ENCODE data around the gene RNU6-9.
"Not testable (repeated sequence)": the region's sequence is repeated elsewhere in the genome, so short reads cannot be mapped to it uniquely, and the experiment has no call there.

The RNU6-9 gene

GRCh38 chr19:878751-879561, 14.3 kb upstream of the RNU6-9 start:
- DNase-seq (ENCODE audit: low read depth): not testable (repeated sequence)

- no peak for DNase-seq (ENCODE audit: low read depth)
Observed at GRCh38 chr19:879711-880438, 13.4 kb upstream of the RNU6-9 start.

- DNase-seq (ENCODE audit: low read depth): no peak
Observed at GRCh38 chr19:881385-882071, 11.8 kb upstream of the RNU6-9 start.

GRCh38 chr19:882871-883497, 10.3 kb upstream of the RNU6-9 start:
- no peak for DNase-seq (ENCODE audit: low read depth)

GRCh38 chr19:883661-884211, 9.5 kb upstream of the RNU6-9 start:
- no peak for DNase-seq (ENCODE audit: low read depth)

GRCh38 chr19:884420-885211, 8.7 kb upstream of the RNU6-9 start:
- no peak for DNase-seq (ENCODE audit: low read depth)

GRCh38 chr19:885536-886224, 7.6 kb upstream of the RNU6-9 start:
- DNase-seq (ENCODE audit: low read depth): no peak

GRCh38 chr19:887072-887471, 6.2 kb upstream of the RNU6-9 start:
- no peak for DNase-seq (ENCODE audit: low read depth)

GRCh38 chr19:887599-887998, 5.7 kb upstream of the RNU6-9 start:
- DNase-seq (ENCODE audit: low read depth): no peak

- DNase-seq (ENCODE audit: low read depth): no peak
Observed at GRCh38 chr19:888581-889385, 4.5 kb upstream of the RNU6-9 start.

GRCh38 chr19:889662-890295, 3.5 kb upstream of the RNU6-9 start:
- DNase-seq (ENCODE audit: low read depth): no peak

GRCh38 chr19:890831-891230, 2.5 kb upstream of the RNU6-9 start:
- no peak for DNase-seq (ENCODE audit: low read depth)

GRCh38 chr19:891421-892200, 1.7 kb upstream of the RNU6-9 start:
- DNase-seq (ENCODE audit: low read depth): not testable (repeated sequence)

GRCh38 chr19:892243-892893, 916 bp upstream of the RNU6-9 start:
- DNase-seq (ENCODE audit: low read depth): no peak

- no peak for DNase-seq (ENCODE audit: low read depth)
Observed at GRCh38 chr19:896434-896833, 3.1 kb downstream of the RNU6-9 start.

- no peak for DNase-seq (ENCODE audit: low read depth)
Observed at GRCh38 chr19:896999-897398, 3.7 kb downstream of the RNU6-9 start.

GRCh38 chr19:897442-898039, 4.3 kb downstream of the RNU6-9 start:
- DNase-seq (ENCODE audit: low read depth): no peak

GRCh38 chr19:898663-899062, 5.4 kb downstream of the RNU6-9 start:
- DNase-seq (ENCODE audit: low read depth): no peak

Data from activated T-cell treated with anti-CD3 and anti-CD28 coated beads for 24 hours (primary cell).